SK-N-MC (cell line): ENCODE data around the gene CPZ.

Experiments used
- EZH2 ChIP-seq: fragments of 200-600 bp; sonication (generic); IDR thresholded peaks from one replicate; pipeline ENCODE4 v1.6.1; 2017; ENCODE audit warnings: antibody characterized with exemption
- POLR2AphosphoS5 ChIP-seq: IDR thresholded peaks from 2 replicates; pipeline ENCODE4 v1.6.1; 2012; ENCODE audit warnings: mild to moderate bottlenecking, low read depth, low read length, borderline replicate concordance

DNA sequence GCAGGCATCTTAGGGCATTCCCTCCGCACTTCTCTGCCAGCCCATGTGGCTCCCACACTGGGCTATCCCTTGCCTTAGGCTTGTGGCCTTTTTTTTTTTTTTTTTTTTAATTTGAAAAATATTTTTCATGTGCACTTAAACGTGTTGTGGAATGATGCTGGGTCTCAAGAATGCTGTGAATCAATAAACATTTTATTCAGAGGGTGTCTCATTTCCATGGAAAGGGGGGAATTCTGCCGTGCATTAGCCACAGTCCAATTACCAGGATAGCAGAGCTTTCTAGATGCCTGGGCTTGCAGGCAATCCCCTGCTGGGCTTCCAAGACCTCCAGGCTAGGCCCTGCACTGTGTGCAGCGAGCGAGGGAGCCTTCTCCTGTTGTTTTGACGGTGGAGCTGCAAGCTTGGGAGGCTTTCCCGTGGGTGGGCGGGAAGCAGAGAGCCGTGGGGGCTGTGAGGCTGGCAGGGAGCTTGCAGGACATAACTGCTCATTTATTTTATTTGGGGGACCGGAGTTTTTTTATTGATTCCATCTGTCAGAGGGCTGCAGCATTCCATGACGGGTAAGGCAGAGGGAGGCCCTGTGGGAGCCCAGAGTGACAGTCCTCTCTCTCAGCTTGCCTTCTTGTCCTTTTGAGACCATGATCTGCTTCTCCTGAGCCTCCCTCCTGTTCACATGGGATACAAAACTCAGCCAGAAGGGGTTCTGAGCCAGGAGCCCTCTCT lies 2.6 kb upstream of the CPZ start:
- TF ChIP-seq EZH2 (no peak), POLR2AphosphoS5 (no peak)
